Smooth muscle cell (in vitro differentiated cells): ENCODE results near the gene MYOZ1. TPM values are rescaled to one million over a fixed set of nuclear protein-coding genes. Genes with fewer than 3 reads are reported as not detected.
A peak's percentile ranks its signal among the peaks of the same experiment; 100 is the strongest.
"Not testable (repeated sequence)": the region's sequence is repeated elsewhere in the genome, so short reads cannot be mapped to it uniquely, and the experiment has no call there.

Source experiments
- DNase-seq: peaks from one replicate; lab custom pipeline; 2025; ENCODE audit not compliant: unreplicated experiment; lab: John Stamatoyannopoulos, UW
- H2AFZ ChIP-seq: fragments of 200-600 bp; sonication (generic); 2 replicates; pipeline ENCODE4 v1.6.0; 2016; ENCODE audit warnings: antibody characterized with exemption, low read depth, mild to moderate bottlenecking
- H3F3A ChIP-seq: fragments of 200-600 bp; sonication (generic); 2 replicates; pipeline ENCODE4 v1.6.0; 2017; ENCODE audit warnings: antibody characterized with exemption, low read depth
- H3K27ac ChIP-seq: fragments of 200-600 bp; sonication (generic); 2 replicates; pipeline ENCODE4 v1.5.1; 2016; ENCODE audit warnings: low read depth, mild to moderate bottlenecking
- H3K27me3 ChIP-seq: fragments of 200-600 bp; sonication (generic); 2 replicates; pipeline ENCODE4 v1.6.1; 2016; ENCODE audit warnings: low read depth, mild to moderate bottlenecking
- H3K36me3 ChIP-seq: fragments of 200-600 bp; sonication (generic); 2 replicates; pipeline ENCODE4 v1.5.1; 2016; ENCODE audit warnings: low read depth
- H3K4me1 ChIP-seq: fragments of 200-600 bp; sonication (generic); 2 replicates; pipeline ENCODE4 v1.5.1; 2016; ENCODE audit warnings: low read depth
- H3K4me2 ChIP-seq: fragments of 200-600 bp; sonication (generic); 2 replicates; pipeline ENCODE4 v1.6.0; 2016; ENCODE audit warnings: mild to moderate bottlenecking
- H3K4me3 ChIP-seq: fragments of 200-600 bp; sonication (generic); 2 replicates; pipeline ENCODE4 v1.5.1; 2016; ENCODE audit warnings: mild to moderate bottlenecking
- H3K79me2 ChIP-seq: fragments of 200-600 bp; sonication (generic); 2 replicates; pipeline ENCODE4 v1.6.0; 2016; ENCODE audit warnings: low read depth, mild to moderate bottlenecking
- H3K9ac ChIP-seq: fragments of 200-600 bp; sonication (generic); 2 replicates; pipeline ENCODE4 v1.6.0; 2016; ENCODE audit warnings: low read depth
- H3K9me3 ChIP-seq: fragments of 200-600 bp; sonication (generic); replicated peaks from 2 replicates; pipeline ENCODE4 v1.5.1; 2016; ENCODE audit warnings: low read depth
- H4K20me1 ChIP-seq: fragments of 200-600 bp; sonication (generic); 2 replicates; pipeline ENCODE4 v1.6.0; 2016; ENCODE audit warnings: low read depth
- CTCF ChIP-seq: fragments of 200-600 bp; sonication (generic); IDR thresholded peaks from 2 replicates; pipeline ENCODE4 v1.5.1; 2017; ENCODE audit warnings: borderline replicate concordance, mild to moderate bottlenecking, antibody characterized with exemption; ENCODE audit not compliant: insufficient read depth, poor library complexity, severe bottlenecking
- WGBS: methylation state at CpG from one replicate; pipeline ENCODE4 v1.1.7; 2016; ENCODE audit warnings: low lambda C conversion rate; 5-methylcytosine and 5-hydroxymethylcytosine counted together
- polyA plus RNA-seq: library from polyadenylated mRNA; unstranded; fragments of >200 nt; fragmentation: Nextera tagmentation; extraction: Ambion mirVana; gene quantifications from 2 replicates; pipeline ENCODE4 v1.2.1, GENCODE V29; 2016
- total RNA-seq: library from RNA; depleted of rRNA; stranded (reverse); fragments of >200 nt; gene quantifications from 2 replicates; pipeline ENCODE4 v1.2.3, GENCODE V29; 2014

Gene MYOZ1
- total and polyA plus RNA-seq, 2 experiments from 2014 or later = 1.7 to 2.4 TPM

- Histone ChIP-seq H3K27me3 (no peaks in the 10 kb centered on the region), H3K4me3 (peak overlapping the region; percentile 90), H3K27ac (peak overlapping the region; percentile 85), H3K4me1 (peaks cover 6% of the 10 kb centered on the region), H3F3A (no peaks in the 10 kb centered on the region), H4K20me1 (no peaks in the 10 kb centered on the region), H2AFZ (peak overlapping the region; percentile 99), H3K9ac (peak overlapping the region; percentile 98), H3K9me3 (no peaks in the 10 kb centered on the region), H3K36me3 (no peaks in the 10 kb centered on the region), H3K4me2 (peak overlapping the region; percentile 98), H3K79me2 (no peaks in the 10 kb centered on the region)
- 6% methylated on average over 37 of the region's 42 CpGs for WGBS
- TF ChIP-seq CTCF = no peak
- peak; percentile 69 for DNase-seq
Measured at GRCh38 chr10:73625884-73626752, 15.2 kb downstream of the MYOZ1 start.

- Histone ChIP-seq H3K4me1 (peaks cover 6% of the 10 kb centered on the region), H2AFZ (peak overlapping the region; percentile 99), H3K4me3 (peak overlapping the region; percentile 90), H3K27ac (peak overlapping the region; percentile 85), H3K4me2 (peak overlapping the region; percentile 98), H3K27me3 (no peaks in the 10 kb centered on the region), H3K79me2 (peaks cover 6% of the 10 kb centered on the region), H4K20me1 (no peaks in the 10 kb centered on the region), H3K9me3 (no peaks in the 10 kb centered on the region), H3F3A (no peaks in the 10 kb centered on the region), H3K36me3 (no peaks in the 10 kb centered on the region), H3K9ac (peak overlapping the region; percentile 98)
- WGBS = 2% methylated on average over 42 of the region's 46 CpGs
- peak; percentile 43 for DNase-seq
- TF ChIP-seq CTCF = no peak
Measured at GRCh38 chr10:73625004-73625883, 16.0 kb downstream of the MYOZ1 start.

- Histone ChIP-seq H3K79me2 (peaks cover 6% of the 10 kb centered on the region), H3K36me3 (no peaks in the 10 kb centered on the region), H3K27ac (no peak overlapping the region), H3K4me3 (no peak overlapping the region), H3K4me2 (no peak overlapping the region), H4K20me1 (no peaks in the 10 kb centered on the region), H3F3A (no peaks in the 10 kb centered on the region), H3K9me3 (no peaks in the 10 kb centered on the region), H3K27me3 (no peaks in the 10 kb centered on the region), H2AFZ (no peak overlapping the region), H3K9ac (no peak overlapping the region), H3K4me1 (peaks cover 6% of the 10 kb centered on the region)
- TF ChIP-seq CTCF = no peak
- 98% methylated on average over 4 of the region's 4 CpGs for WGBS
- no peak for DNase-seq
Measured at GRCh38 chr10:73623056-73623455, 18.2 kb downstream of the MYOZ1 start.

GRCh38 chr10:73620974-73621373 is 20.3 kb downstream of the MYOZ1 start:
- DNase-seq, H3K9me3 ChIP-seq, H3K79me2 ChIP-seq, H3K27me3 ChIP-seq, H3K36me3 ChIP-seq, H2AFZ ChIP-seq, H3K9ac ChIP-seq, H3K4me3 ChIP-seq, H3F3A ChIP-seq, H3K4me1 ChIP-seq, H3K4me2 ChIP-seq, H3K27ac ChIP-seq, H4K20me1 ChIP-seq: not testable (repeated sequence)
- 97% methylated on average over 12 of the region's 12 CpGs for WGBS

- not testable (repeated sequence) for H3K9me3 ChIP-seq, DNase-seq, H3K36me3 ChIP-seq, H3K27me3 ChIP-seq, H3K9ac ChIP-seq, H3K4me3 ChIP-seq, H3K4me2 ChIP-seq, H4K20me1 ChIP-seq, H3K4me1 ChIP-seq, H3K79me2 ChIP-seq, H2AFZ ChIP-seq, H3K27ac ChIP-seq, H3F3A ChIP-seq
- 96% methylated on average over 8 of the region's 8 CpGs for WGBS
Measured at GRCh38 chr10:73617143-73617542, 24.1 kb downstream of the MYOZ1 start.
